Lung (tissue), 12 donors: Measurements from ENCODE around the gene GNAZ. TPM values are rescaled to one million over a fixed set of nuclear protein-coding genes. Genes with fewer than 3 reads are reported as not detected.

Experiments used
- ATAC-seq: fragments of 200-7000 bp; cut with Tn5 transposase; one replicate; pipeline ENCODE4 v1.9.1; 2020; ENCODE audit warnings: moderate number of reproducible peaks; ENCODE audit not compliant: insufficient read depth, low FRiP score
- DNase-seq, 3 donors: peaks; one replicate each; pipeline ENCODE4 v3.0.0-alpha.2; 2013 to 2017
- H3K27ac ChIP-seq, 2 donors: one replicate each; pipeline ENCODE4 v1.5.1; 2013; ENCODE audit warnings: mild to moderate bottlenecking in 2 of 2, moderate library complexity in 2 of 2, control low read depth in 1 of 2, inconsistent platforms in 1 of 2, low read depth in 1 of 2, low read length in 1 of 2
- H3K27me3 ChIP-seq, 3 donors: one replicate each; pipeline ENCODE4 v1.5.1; 2013; ENCODE audit warnings: low read length in 2 of 3; ENCODE audit not compliant: control insufficient read depth in 3 of 3, insufficient read depth in 3 of 3
- H3K36me3 ChIP-seq, 4 donors: one replicate each; pipeline ENCODE4 v1.5.1; 2013; ENCODE audit warnings: low read length in 4 of 4, mild to moderate bottlenecking in 1 of 4, moderate library complexity in 1 of 4; ENCODE audit not compliant: control insufficient read depth in 4 of 4, insufficient read depth in 4 of 4
- H3K4me1 ChIP-seq, 5 donors: one replicate each; pipeline ENCODE4 v1.5.1; 2013; ENCODE audit warnings: low read length in 5 of 5, mild to moderate bottlenecking in 2 of 5, moderate library complexity in 1 of 5; ENCODE audit not compliant: control insufficient read depth in 5 of 5, insufficient read depth in 5 of 5
- H3K4me3 ChIP-seq: one replicate; pipeline ENCODE4 v1.5.1; 2013; ENCODE audit warnings: mild to moderate bottlenecking, control low read depth, moderate library complexity
- H3K9ac ChIP-seq, 2 donors: one replicate each; pipeline ENCODE4 v1.5.1; 2013; ENCODE audit warnings: low read length in 2 of 2, control low read depth in 1 of 2; ENCODE audit not compliant: insufficient read depth in 1 of 2
- H3K9me3 ChIP-seq, 4 donors: one replicate each; pipeline ENCODE4 v1.5.1; 2013; ENCODE audit warnings: low read length in 3 of 4, mild to moderate bottlenecking in 1 of 4, moderate library complexity in 1 of 4; ENCODE audit not compliant: control insufficient read depth in 4 of 4, insufficient read depth in 3 of 4
- CTCF ChIP-seq: IDR thresholded peaks from 2 replicates; pipeline ENCODE4 v1.5.1; 2012; ENCODE audit warnings: mild to moderate bottlenecking; ENCODE audit errors: control extremely low read depth, extremely low read depth
- WGBS, 2 donors: extraction: QIAGEN DNeasy Blood & Tissue Kit; methylation state at CpG; one replicate each; pipeline ENCODE4 v1.1.7; 2013; 5-methylcytosine and 5-hydroxymethylcytosine counted together
- polyA plus RNA-seq, 2 donors: library from polyadenylated mRNA; stranded (reverse); fragments of 200-250 nt; gene quantifications; one replicate each; pipeline ENCODE4 v1.2.1, GENCODE V29; 2013
- total RNA-seq, 2 donors: library from RNA; depleted of rRNA in 1 of 2; stranded (reverse); fragments of >200 nt in 1 of 2; gene quantifications; one replicate each; pipeline ENCODE4 v1.2.1, GENCODE V29; 2014 to 2021
- donor health status: control.
- donor health status: control.
- donor health status: Bipolar disorder and iron deficiency.
- donor health status: healthy.
- donor health status: DM: yes; HTN: yes; CAD: no.

GNAZ gene
- total and polyA plus RNA-seq, 4 donors = 0.77 to 5.0 (median 2.3) TPM

- DNase-seq (no peak), ATAC-seq (no peak)
- Histone ChIP-seq H3K4me1 (peaks cover 0 to 9% (median 2%) of the 10 kb centered on the region in 5 donors), H3K36me3 (no peaks in the 10 kb centered on the region), H3K27ac (no peak overlapping the region), H3K9me3 (no peaks in the 10 kb centered on the region), H3K4me3 (no peak overlapping the region), H3K27me3 (peaks cover 0 to 7% (median 0%) of the 10 kb centered on the region in 3 donors), H3K9ac (no peak overlapping the region)
- 98% methylated on average over 7 of the region's 7 CpGs for WGBS, 2 donors
- TF ChIP-seq CTCF = no peak
Observed at GRCh38 chr22:23074451-23074850, 4.1 kb downstream of the GNAZ start.

GRCh38 chr22:23075050-23075449, 4.7 kb downstream of the GNAZ start:
- Histone ChIP-seq H3K9me3 (no peaks in the 10 kb centered on the region), H3K27me3 (peaks cover 0 to 7% (median 0%) of the 10 kb centered on the region in 3 donors), H3K36me3 (no peaks in the 10 kb centered on the region), H3K4me1 (peaks cover 0 to 7% (median 0%) of the 10 kb centered on the region in 5 donors), H3K4me3 (no peak overlapping the region), H3K27ac (no peak overlapping the region), H3K9ac (no peak overlapping the region)
- ATAC-seq (no peak), DNase-seq (no peak)
- no peak for TF ChIP-seq CTCF
- 95 to 97% methylated on average over 3 to 4 of the region's 4 CpGs for WGBS, 2 donors

GRCh38 chr22:23075525-23076216, 5.4 kb downstream of the GNAZ start:
- no peak overlapping the region for H3K4me3 ChIP-seq
- H3K27ac ChIP-seq = no peak overlapping the region
- peaks cover 0 to 7% (median 0%) of the 10 kb centered on the region in 5 donors for H3K4me1 ChIP-seq
- 85% methylated on average over 9 of the region's 9 CpGs for WGBS, 2 donors
- H3K36me3 ChIP-seq = no peaks in the 10 kb centered on the region
- no peaks in the 10 kb centered on the region for H3K9me3 ChIP-seq
- peaks cover 0 to 7% (median 0%) of the 10 kb centered on the region in 3 donors for H3K27me3 ChIP-seq
- no peak for ATAC-seq
- DNase-seq = no peak
- no peak for TF ChIP-seq CTCF
- H3K9ac ChIP-seq = no peak overlapping the region
